MG63 (cell line): Measurements from ENCODE around the gene NBPF1. TPM values are rescaled to one million over a fixed set of nuclear protein-coding genes. Genes with fewer than 3 reads are reported as not detected.
"Not testable (repeated sequence)": the region's sequence is repeated elsewhere in the genome, so short reads cannot be mapped to it uniquely, and the experiment has no call there.

ENCODE experiments used
- DNase-seq: peaks from one replicate; pipeline ENCODE4 v3.0.0-alpha.2; 2020
- H3K27me3 ChIP-seq: fragments of 250-450 bp; sonication (Bioruptor Pico); 2 replicates; pipeline ENCODE4 v1.5.1; 2020; ENCODE audit warnings: mild to moderate bottlenecking, moderate library complexity
- H3K36me3 ChIP-seq: fragments of 250-450 bp; sonication (Bioruptor Pico); 2 replicates; pipeline ENCODE4 v1.5.1; 2020; ENCODE audit warnings: mild to moderate bottlenecking, moderate library complexity
- H3K4me3 ChIP-seq: fragments of 250-450 bp; sonication (Bioruptor Pico); 2 replicates; pipeline ENCODE4 v1.5.1; 2020; ENCODE audit warnings: mild to moderate bottlenecking, moderate library complexity
- H3K9me3 ChIP-seq: fragments of 250-450 bp; sonication (Bioruptor Pico); 2 replicates; pipeline ENCODE4 v1.5.1; 2020; ENCODE audit warnings: mild to moderate bottlenecking, moderate library complexity
- total RNA-seq: library from RNA; depleted of rRNA; stranded (reverse); fragments of >200 nt; shearing (Covaris generic); gene quantifications from 2 replicates; pipeline ENCODE4 v1.2.3, GENCODE V29; 2014; ENCODE audit warnings: low replicate concordance

The NBPF1 gene
- total RNA-seq, 1 experiment from 2014 or later = 9.2 TPM

- not testable (repeated sequence) for H3K27me3 ChIP-seq, H3K9me3 ChIP-seq, H3K4me3 ChIP-seq, DNase-seq, H3K36me3 ChIP-seq
These were observed 10.9 kb downstream of the NBPF1 start for GRCh38 chr1:16602336-16603011.

GRCh38 chr1:16600855-16601786 is 12.2 kb downstream of the NBPF1 start:
- H3K36me3 ChIP-seq, H3K27me3 ChIP-seq, H3K4me3 ChIP-seq, H3K9me3 ChIP-seq, DNase-seq: not testable (repeated sequence)

GRCh38 chr1:16599326-16599725 is 14.0 kb downstream of the NBPF1 start:
- not testable (repeated sequence) for H3K9me3 ChIP-seq, DNase-seq, H3K27me3 ChIP-seq, H3K36me3 ChIP-seq, H3K4me3 ChIP-seq

- not testable (repeated sequence) for H3K4me3 ChIP-seq, H3K36me3 ChIP-seq, DNase-seq
These were observed 18.1 kb downstream of the NBPF1 start for GRCh38 chr1:16595216-16595615.

GRCh38 chr1:16591845-16592244 is 21.5 kb downstream of the NBPF1 start:
- DNase-seq, H3K27me3 ChIP-seq, H3K9me3 ChIP-seq, H3K4me3 ChIP-seq, H3K36me3 ChIP-seq: not testable (repeated sequence)

More at GRCh38 chr1:16595216-16595615, 18.1 kb downstream of the NBPF1 start:
- H3K9me3 ChIP-seq, H3K27me3 ChIP-seq: not testable (repeated sequence)

GRCh38 chr1:16588081-16588480 is 25.3 kb downstream of the NBPF1 start:
- not testable (repeated sequence) for H3K27me3 ChIP-seq, H3K36me3 ChIP-seq, H3K4me3 ChIP-seq, DNase-seq, H3K9me3 ChIP-seq

GRCh38 chr1:16587639-16588038 is 25.7 kb downstream of the NBPF1 start:
- H3K27me3 ChIP-seq, H3K36me3 ChIP-seq: not testable (repeated sequence)

GRCh38 chr1:16565324-16565723 is 48.0 kb downstream of the NBPF1 start:
- not testable (repeated sequence) for H3K36me3 ChIP-seq, H3K9me3 ChIP-seq, H3K27me3 ChIP-seq, H3K4me3 ChIP-seq, DNase-seq

More at GRCh38 chr1:16587639-16588038, 25.7 kb downstream of the NBPF1 start:
- not testable (repeated sequence) for H3K4me3 ChIP-seq, H3K9me3 ChIP-seq, DNase-seq

GRCh38 chr1:16561035-16561434 is 52.3 kb downstream of the NBPF1 start:
- DNase-seq, H3K27me3 ChIP-seq, H3K36me3 ChIP-seq, H3K9me3 ChIP-seq, H3K4me3 ChIP-seq: not testable (repeated sequence)

- not testable (repeated sequence) for H3K9me3 ChIP-seq, DNase-seq, H3K27me3 ChIP-seq, H3K36me3 ChIP-seq, H3K4me3 ChIP-seq
These were observed 52.9 kb downstream of the NBPF1 start for GRCh38 chr1:16560498-16560897.

GRCh38 chr1:16559688-16560087 is 53.7 kb downstream of the NBPF1 start:
- H3K9me3 ChIP-seq, H3K4me3 ChIP-seq, H3K27me3 ChIP-seq, H3K36me3 ChIP-seq, DNase-seq: not testable (repeated sequence)

GRCh38 chr1:16557034-16557433 is 56.3 kb downstream of the NBPF1 start:
- not testable (repeated sequence) for H3K9me3 ChIP-seq, H3K4me3 ChIP-seq, H3K27me3 ChIP-seq, DNase-seq, H3K36me3 ChIP-seq

- not testable (repeated sequence) for H3K27me3 ChIP-seq, H3K4me3 ChIP-seq, DNase-seq, H3K9me3 ChIP-seq, H3K36me3 ChIP-seq
These were observed 60.1 kb downstream of the NBPF1 start for GRCh38 chr1:16553244-16553643.

GRCh38 chr1:16550212-16550918 is 63.0 kb downstream of the NBPF1 start:
- H3K9me3 ChIP-seq, H3K36me3 ChIP-seq, H3K27me3 ChIP-seq, H3K4me3 ChIP-seq, DNase-seq: not testable (repeated sequence)

GRCh38 chr1:16549545-16549944 is 63.8 kb downstream of the NBPF1 start:
- H3K4me3 ChIP-seq, H3K36me3 ChIP-seq, H3K9me3 ChIP-seq, H3K27me3 ChIP-seq, DNase-seq: not testable (repeated sequence)

GRCh38 chr1:16547502-16548241 is 65.7 kb downstream of the NBPF1 start:
- H3K27me3 ChIP-seq, H3K9me3 ChIP-seq, H3K36me3 ChIP-seq, H3K4me3 ChIP-seq, DNase-seq: not testable (repeated sequence)

GRCh38 chr1:16545682-16546095 is 67.7 kb downstream of the NBPF1 start:
- not testable (repeated sequence) for H3K36me3 ChIP-seq, H3K27me3 ChIP-seq, H3K4me3 ChIP-seq, H3K9me3 ChIP-seq
- DNase-seq = peak; percentile 57
